ENCODE measurements around the gene MACROD1.
A peak's percentile ranks its signal among the peaks of the same experiment; 100 is the strongest.
"Not testable (repeated sequence)": the region's sequence is repeated elsewhere in the genome, so short reads cannot be mapped to it uniquely, and the experiment has no call there.

Gene MACROD1

GRCh38 chr11:64173616-64174355 is 7.9 kb upstream of the MACROD1 start:
- TF ChIP-seq, protein P1, sequence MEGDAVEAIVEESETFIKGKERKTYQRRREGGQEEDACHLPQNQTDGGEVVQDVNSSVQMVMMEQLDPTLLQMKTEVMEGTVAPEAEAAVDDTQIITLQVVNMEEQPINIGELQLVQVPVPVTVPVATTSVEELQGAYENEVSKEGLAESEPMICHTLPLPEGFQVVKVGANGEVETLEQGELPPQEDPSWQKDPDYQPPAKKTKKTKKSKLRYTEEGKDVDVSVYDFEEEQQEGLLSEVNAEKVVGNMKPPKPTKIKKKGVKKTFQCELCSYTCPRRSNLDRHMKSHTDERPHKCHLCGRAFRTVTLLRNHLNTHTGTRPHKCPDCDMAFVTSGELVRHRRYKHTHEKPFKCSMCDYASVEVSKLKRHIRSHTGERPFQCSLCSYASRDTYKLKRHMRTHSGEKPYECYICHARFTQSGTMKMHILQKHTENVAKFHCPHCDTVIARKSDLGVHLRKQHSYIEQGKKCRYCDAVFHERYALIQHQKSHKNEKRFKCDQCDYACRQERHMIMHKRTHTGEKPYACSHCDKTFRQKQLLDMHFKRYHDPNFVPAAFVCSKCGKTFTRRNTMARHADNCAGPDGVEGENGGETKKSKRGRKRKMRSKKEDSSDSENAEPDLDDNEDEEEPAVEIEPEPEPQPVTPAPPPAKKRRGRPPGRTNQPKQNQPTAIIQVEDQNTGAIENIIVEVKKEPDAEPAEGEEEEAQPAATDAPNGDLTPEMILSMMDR (IDR thresholded peaks at IDR 0.05; ENCODE audit: insufficient read depth, low read length, missing control alignments): no peak
- POLR2A ChIA-PET: interaction anchor here (1.4 kb wide), 1 partner anchor 12 kb away, joined by 3 read pairs; the partner anchor contains the start of gene STIP1
- CTCF ChIA-PET: interaction anchor here (1.5 kb wide), 1 partner anchor 12 kb away, joined by 5 read pairs; the partner anchor contains the start of gene STIP1
- H3K4me3 ChIP-seq (ENCODE audit: low read depth, low read length): no peak overlapping the region
- DNase-seq (ENCODE audit: low read depth, low spot score): no peak

- TF ChIP-seq, protein P1 (IDR thresholded peaks at IDR 0.05; ENCODE audit: insufficient read depth, low read length, missing control alignments): no peak
- POLR2A ChIA-PET: no interaction called here
- no peak overlapping the region for H3K4me3 ChIP-seq (ENCODE audit: low read depth, low read length)
- CTCF ChIA-PET: interaction anchor here (1.0 to 1.3 kb wide), 4 partner anchors 131 to 333 kb away, joined by 3 to 4 read pairs (median 4); no protein-coding TSS in a partner anchor
- DNase-seq (ENCODE audit: low read depth, low spot score): no peak
Measured at GRCh38 chr11:64170419-64170818, 4.5 kb upstream of the MACROD1 start.

DNA sequence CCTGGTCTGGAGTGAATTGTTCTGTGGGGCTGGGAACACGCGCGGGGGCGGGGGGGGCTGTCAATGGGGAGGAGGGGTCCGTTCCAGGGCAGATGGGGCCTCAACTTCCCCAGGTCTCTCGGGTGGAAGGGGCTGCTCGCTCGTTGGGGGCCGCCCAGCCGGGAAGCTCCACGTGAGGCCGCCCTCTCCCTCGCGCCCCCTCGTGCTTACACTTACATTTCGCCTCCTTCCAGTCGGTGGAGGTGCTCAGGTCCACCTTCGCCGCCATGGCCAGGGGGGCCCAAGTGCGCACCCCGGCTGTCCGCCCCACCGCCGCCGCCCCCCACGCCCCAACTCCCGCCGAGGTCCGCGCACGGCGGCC is 452 bp downstream of the MACROD1 start:
- CTCF ChIA-PET: interaction anchor here (0.9 to 9.3 kb wide), 5 partner anchors 14 to 169 kb away, joined by 3 to 96 read pairs (median 5); no protein-coding TSS in a partner anchor
- peak overlapping the region; percentile 67 for H3K4me3 ChIP-seq (ENCODE audit: low read depth, low read length)
- TF ChIP-seq, protein P1 (IDR thresholded peaks at IDR 0.05; ENCODE audit: insufficient read depth, low read length, missing control alignments): peak; percentile 32
- POLR2A ChIA-PET: no interaction called here
- DNase-seq (ENCODE audit: low read depth, low spot score): no peak

GRCh38 chr11:64164392-64165312 is 1.3 kb downstream of the MACROD1 start:
- TF ChIP-seq, protein P1 (IDR thresholded peaks at IDR 0.05; ENCODE audit: insufficient read depth, low read length, missing control alignments): no peak
- ChIA-PET POLR2A (no interaction called here), CTCF (interaction anchor here (0.9 to 9.3 kb wide), 9 partner anchors 13 to 330 kb away, joined by 3 to 96 read pairs (median 3); no protein-coding TSS in a partner anchor)
- H3K4me3 ChIP-seq (ENCODE audit: low read depth, low read length): peak overlapping the region; percentile 67
- DNase-seq (ENCODE audit: low read depth, low spot score): no peak

- CTCF ChIA-PET: interaction anchor here (1.0 to 9.3 kb wide), 7 partner anchors 12 to 329 kb away, joined by 3 to 96 read pairs (median 4); no protein-coding TSS in a partner anchor
- TF ChIP-seq, protein P1 (IDR thresholded peaks at IDR 0.05; ENCODE audit: insufficient read depth, low read length, missing control alignments): no peak
- no peak overlapping the region for H3K4me3 ChIP-seq (ENCODE audit: low read depth, low read length)
- no peak for DNase-seq (ENCODE audit: low read depth, low spot score)
- POLR2A ChIA-PET: no interaction called here
Measured at GRCh38 chr11:64163951-64164350, 2.0 kb downstream of the MACROD1 start.

GRCh38 chr11:64162769-64163168 is 3.1 kb downstream of the MACROD1 start:
- CTCF ChIA-PET: interaction anchor here (0.8 to 9.3 kb wide), 5 partner anchors 11 to 327 kb away, joined by 3 to 96 read pairs (median 5); no protein-coding TSS in a partner anchor
- H3K4me3 ChIP-seq (ENCODE audit: low read depth, low read length); DNase-seq (ENCODE audit: low read depth, low spot score): not testable (repeated sequence)
- POLR2A ChIA-PET: interaction anchor here (1.7 kb wide), 1 partner anchor 23 kb away, joined by 4 read pairs; the partner anchor contains the start of gene STIP1
